Panc1 (cell line): Measurements from ENCODE around the gene SPATA32. TPM values are rescaled to one million over a fixed set of nuclear protein-coding genes. Genes with fewer than 3 reads are reported as not detected.

Experiments used
- ATAC-seq: fragments of 200-7000 bp; cut with Tn5 transposase; 2 replicates; pipeline ENCODE4 v1.9.1; 2020; ENCODE audit warnings: mild to moderate bottlenecking, moderate library complexity
- BruUV-seq: library from RNA; stranded (reverse); fragments of 400-500 nt; replicated peaks from 2 replicates; lab custom pipeline; 2021; lab: Mats Ljungman, UMichigan
- CTCF ChIA-PET: fragments of 300-600 bp; sonication (Branson Sonifier 250); formaldehyde crosslinking; loops from one replicate; lab custom pipeline; 2022; ENCODE audit warnings: antibody characterized with exemption; lab: Charles Lee
- POLR2A ChIA-PET: fragments of 300-600 bp; sonication (Branson Sonifier 250); formaldehyde crosslinking; loops from one replicate; lab custom pipeline; 2022; ENCODE audit warnings: antibody characterized with exemption; lab: Charles Lee
- DNase-seq: peaks from one replicate; pipeline ENCODE4 v3.0.0-alpha.2; 2010; ENCODE audit warnings: low read depth, low spot score
- H3K27ac ChIP-seq: 2 replicates; pipeline ENCODE4 v1.5.1; 2011; ENCODE audit warnings: mild to moderate bottlenecking, low read length, inconsistent platforms
- H3K27me3 ChIP-seq: fragments of 200-500 bp; sonication (Bioruptor generic); 2 replicates; pipeline ENCODE4 v1.6.0; 2014; ENCODE audit warnings: low read length, inconsistent platforms; ENCODE audit not compliant: control insufficient read depth, insufficient read depth
- H3K36me3 ChIP-seq: fragments of 200-500 bp; sonication (Bioruptor generic); 2 replicates; pipeline ENCODE4 v1.5.1; 2014; ENCODE audit warnings: inconsistent platforms, mild to moderate bottlenecking, low read length, moderate library complexity; ENCODE audit not compliant: control insufficient read depth, insufficient read depth
- H3K4me1 ChIP-seq: 2 replicates; pipeline ENCODE4 v1.5.1; 2011; ENCODE audit warnings: inconsistent platforms, mild to moderate bottlenecking, low read length, moderate library complexity; ENCODE audit not compliant: control insufficient read depth, insufficient read depth
- H3K4me3 ChIP-seq, 2 experiments: 2 replicates each; pipeline ENCODE4 v1.5.1; 2011 to 2012; ENCODE audit warnings: low read depth in 2 of 2, low read length in 2 of 2, mild to moderate bottlenecking in 2 of 2, inconsistent platforms in 1 of 2, moderate library complexity in 1 of 2
- H3K9me3 ChIP-seq: fragments of 200-500 bp; sonication (Bioruptor generic); 2 replicates; pipeline ENCODE4 v1.5.1; 2014; ENCODE audit warnings: low read depth, mild to moderate bottlenecking, inconsistent platforms, low read length, moderate library complexity; ENCODE audit not compliant: control insufficient read depth, insufficient read depth
- CTCF ChIP-seq: fragments of 450-650 bp; IDR thresholded peaks from 2 replicates; pipeline ENCODE4 v1.5.1; 2017; ENCODE audit warnings: mild to moderate bottlenecking
- POLR2AphosphoS5 ChIP-seq: IDR thresholded peaks from 2 replicates; pipeline ENCODE4 v1.6.1; 2012; ENCODE audit warnings: mild to moderate bottlenecking, low read depth, low read length, moderate library complexity
- REST ChIP-seq, 2 experiments: IDR thresholded peaks; 2 replicates each; pipeline ENCODE4 v1.6.1; 2011 to 2012; ENCODE audit warnings: low read depth in 2 of 2, control low read depth in 1 of 2, low read length in 1 of 2, mild to moderate bottlenecking in 1 of 2, moderate library complexity in 1 of 2; ENCODE audit not compliant: insufficient read depth in 1 of 2
- SIN3A ChIP-seq: IDR thresholded peaks from 2 replicates; pipeline ENCODE4 v1.6.1; 2012; ENCODE audit warnings: low read depth, mild to moderate bottlenecking, low read length, moderate library complexity, borderline replicate concordance; ENCODE audit not compliant: insufficient read depth
- TCF7L2 ChIP-seq: IDR thresholded peaks from 2 replicates; pipeline ENCODE4 v1.6.1; 2011; ENCODE audit warnings: mild to moderate bottlenecking, low read depth, low read length, inconsistent platforms
- in situ Hi-C: cut with HindIII; loops from 2 replicates; pipeline ENCODE4 v1.10.0; 2016; ENCODE audit warnings: low sequenced_read_pairs, low pct_unique_long_range_greater_than_20kb
- intact Hi-C: fragments of 100-400 bp; cut with micrococcal nuclease; formaldehyde crosslinking; loops from one replicate; pipeline ENCODE4 v1.10.0; 2022; ENCODE audit not compliant: unreplicated experiment
- total RNA-seq: library from RNA; stranded (reverse); gene quantifications from one replicate; pipeline ENCODE4 v1.2.1, GENCODE V29; 2021; ENCODE audit not compliant: unreplicated experiment

The SPATA32 gene
- total RNA-seq, 1 experiment from 2014 or later, result 0.26 TPM

DNA sequence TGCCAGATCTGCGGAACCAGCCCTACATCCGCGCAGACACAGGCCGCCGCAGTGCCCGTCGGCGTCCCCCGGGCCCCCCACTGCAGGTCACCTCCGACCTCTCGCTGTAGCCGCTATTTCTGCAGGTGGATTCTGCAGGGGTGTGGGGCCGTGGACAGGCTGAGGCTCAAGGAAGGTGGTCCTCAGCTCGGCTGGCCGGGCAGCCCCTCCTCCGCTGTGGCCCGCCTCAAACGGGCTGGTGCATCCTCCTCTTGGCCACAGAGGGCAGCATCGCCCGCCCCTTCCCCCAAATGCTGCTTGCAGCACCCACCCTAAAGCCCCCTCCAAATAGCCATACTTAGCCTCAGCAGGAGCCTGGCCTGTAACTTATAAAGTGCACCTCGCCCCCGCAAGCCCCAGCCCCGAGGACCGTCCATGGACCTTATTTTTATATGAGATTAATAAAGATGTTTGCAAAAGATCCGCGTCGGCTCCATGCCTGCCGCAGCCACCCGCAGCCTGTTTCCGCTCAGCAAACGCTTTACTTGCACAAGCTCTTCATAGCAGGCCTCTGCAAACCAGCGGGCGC is 14.9 kb downstream of the SPATA32 start:
- peak overlapping the region; percentile 68 for H3K27ac ChIP-seq
- no peak for DNase-seq
- intact Hi-C loops (no loop called here), in situ Hi-C loops (no loop called here)
- H3K27me3 ChIP-seq, result no peaks in the 10 kb centered on the region
- no peaks in the 10 kb centered on the region for H3K9me3 ChIP-seq
- ATAC-seq, result peak; percentile 24; the same call in 1 of the 2 replicates
- H3K4me1 ChIP-seq, result peaks cover 10% of the 10 kb centered on the region
- ChIA-PET CTCF (no interaction called here), POLR2A (no interaction called here)
- H3K36me3 ChIP-seq, result no peaks in the 10 kb centered on the region; the same call in 1 of the 2 replicates
- no TSS peak for BruUV-seq
- H3K4me3 ChIP-seq, result peak overlapping the region; percentile 63 to 64
- TF ChIP-seq POLR2AphosphoS5, result no peak
- no peak for TF ChIP-seq REST (IDR thresholded peaks at IDR 0.05; ENCODE audit: insufficient read depth in 1 of 2, low read depth in 2 of 2, low read length in 1 of 2)
- TF ChIP-seq CTCF, result peak; percentile 72; the same call in 1 of the 2 replicates

DNA sequence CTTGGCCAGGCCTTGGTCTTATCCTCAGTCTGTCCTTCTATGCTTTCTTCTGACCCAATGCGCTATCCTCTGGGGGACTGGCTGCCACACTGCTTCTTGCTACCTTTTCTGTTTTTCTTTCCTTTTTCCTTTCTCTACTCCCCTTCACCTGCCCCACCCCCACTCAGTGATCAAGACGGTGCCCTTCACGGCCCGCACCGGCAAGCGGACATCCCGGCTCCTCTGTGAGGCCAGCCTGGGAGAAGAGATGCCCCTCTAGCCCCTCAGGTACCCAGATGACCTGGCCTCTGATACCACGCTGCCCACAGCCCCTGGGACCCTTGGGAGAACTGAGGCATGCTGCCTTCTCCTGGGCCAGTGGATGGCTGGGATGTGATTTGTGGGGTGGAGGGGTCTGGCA is 15.6 kb downstream of the SPATA32 start:
- CTCF ChIA-PET, result no interaction called here
- ATAC-seq, result no peak
- H3K27ac ChIP-seq, result no peak overlapping the region

More for the DNA sequence above, 15.6 kb downstream of the SPATA32 start:
- H3K9me3 ChIP-seq, result no peaks in the 10 kb centered on the region
- in situ Hi-C loops, result no loop called here
- H3K4me3 ChIP-seq, result peak overlapping the region in 1 of 2 experiments; percentile 63; a peak in 2 of 4 replicates
- no TSS peak for BruUV-seq
- POLR2A ChIA-PET, result no interaction called here
- no peaks in the 10 kb centered on the region; the same call in 1 of the 2 replicates for H3K36me3 ChIP-seq
- intact Hi-C loops, result no loop called here
- no peak for TF ChIP-seq POLR2AphosphoS5
- TF ChIP-seq REST (IDR thresholded peaks at IDR 0.05; ENCODE audit: insufficient read depth in 1 of 2, low read depth in 2 of 2, low read length in 1 of 2), result no peak
- TF ChIP-seq CTCF, result no peak
- no peak for TF ChIP-seq SIN3A
- TF ChIP-seq TCF7L2, result no peak
- DNase-seq, result no peak
- H3K27me3 ChIP-seq, result no peaks in the 10 kb centered on the region
- peaks cover 10% of the 10 kb centered on the region for H3K4me1 ChIP-seq
